ENCODE measurements around the gene PRG3.

PRG3 gene

GRCh38 chr11:57380975-57381374, at the start of gene PRG3:
TSS of gene PRG3 (minus strand) at chr11:57381150. CDS start at chr11:57380708, 442 bp downstream.
- no peak for DNase-seq (ENCODE audit: low read depth)

- DNase-seq (ENCODE audit: low read depth), result no peak
These were observed 49.0 kb upstream of the PRG3 start for GRCh38 chr11:57429946-57430345.

GRCh38 chr11:57428643-57429042, 47.7 kb upstream of the PRG3 start:
- DNase-seq (ENCODE audit: low read depth), result no peak

- DNase-seq (ENCODE audit: low read depth), result no peak
These were observed 46.8 kb upstream of the PRG3 start for GRCh38 chr11:57427727-57428082.

GRCh38 chr11:57426929-57427726, 46.2 kb upstream of the PRG3 start, which contains the start of gene SLC43A3:
TSS of gene SLC43A3 (minus strand) at chr11:57427121. CDS start at chr11:57426172, 949 bp downstream.
- peak; percentile 50 for DNase-seq (ENCODE audit: low read depth)

GRCh38 chr11:57426439-57426928, 45.5 kb upstream of the PRG3 start:
- no peak for DNase-seq (ENCODE audit: low read depth)

- DNase-seq (ENCODE audit: low read depth), result no peak
These were observed 44.9 kb upstream of the PRG3 start for GRCh38 chr11:57425565-57426438.

- peak; percentile 65 for DNase-seq (ENCODE audit: low read depth)
These were observed 44.0 kb upstream of the PRG3 start for GRCh38 chr11:57424792-57425564.

GRCh38 chr11:57424137-57424791, 43.3 kb upstream of the PRG3 start:
- DNase-seq (ENCODE audit: low read depth), result no peak

GRCh38 chr11:57422669-57423068, 41.7 kb upstream of the PRG3 start:
- no peak for DNase-seq (ENCODE audit: low read depth)

- no peak for DNase-seq (ENCODE audit: low read depth)
These were observed 40.9 kb upstream of the PRG3 start for GRCh38 chr11:57421805-57422204.

GRCh38 chr11:57421066-57421465, 40.1 kb upstream of the PRG3 start:
- DNase-seq (ENCODE audit: low read depth), result no peak

- no peak for DNase-seq (ENCODE audit: low read depth)
These were observed 38.2 kb upstream of the PRG3 start for GRCh38 chr11:57419146-57419545.

GRCh38 chr11:57418131-57418530, 37.2 kb upstream of the PRG3 start:
- DNase-seq (ENCODE audit: low read depth), result no peak

GRCh38 chr11:57417056-57417455, 36.1 kb upstream of the PRG3 start:
- DNase-seq (ENCODE audit: low read depth), result no peak

GRCh38 chr11:57416436-57416835, 35.5 kb upstream of the PRG3 start:
- DNase-seq (ENCODE audit: low read depth), result no peak

- DNase-seq (ENCODE audit: low read depth), result no peak
These were observed 33.8 kb upstream of the PRG3 start for GRCh38 chr11:57414612-57415212.

GRCh38 chr11:57413681-57414080, 32.7 kb upstream of the PRG3 start:
- no peak for DNase-seq (ENCODE audit: low read depth)

GRCh38 chr11:57410287-57410686, 29.3 kb upstream of the PRG3 start:
- no peak for DNase-seq (ENCODE audit: low read depth)

GRCh38 chr11:57409321-57410100, 28.6 kb upstream of the PRG3 start:
- no peak for DNase-seq (ENCODE audit: low read depth)

Data from activated T-cell treated with anti-CD3 and anti-CD28 coated beads for 1 hour (primary cell).